ENCODE measurements around the gene SBNO2. TPM values are rescaled to one million over a fixed set of nuclear protein-coding genes. Genes with fewer than 3 reads are reported as not detected.

Gene SBNO2
- total and polyA plus RNA-seq, 8 donors, result 16.3 to 74.7 (median 42.7) TPM

GRCh38 chr19:1218751-1219567, 44.9 kb upstream of the SBNO2 start:
- intact Hi-C loops (cut with DNase I; ENCODE audit: low total_unique reads), result no loop called here
- no peak for DNase-seq
- WGBS, 5 donors, result 87 to 89% (median 88%) methylated on average over 31 to 37 of the region's 37 CpGs
- Histone ChIP-seq H3K36me3 (peaks cover 31 to 50% (median 50%) of the 10 kb centered on the region in 4 donors), H3K27me3 (no peaks in the 10 kb centered on the region), H3K9me3 (no peaks in the 10 kb centered on the region), H3K4me1 (peaks cover 52 to 85% (median 79%) of the 10 kb centered on the region in 4 donors), H3K4me3 (no peak overlapping the region), H3K27ac (peak overlapping the region in 4 of 5 donors; percentile 64 to 88 (median 68))
- TF ChIP-seq POLR2A (IDR thresholded peaks at IDR 0.05), result no peak
- TF ChIP-seq EP300 (IDR thresholded peaks at IDR 0.05), result no peak
- TF ChIP-seq CTCF (IDR thresholded peaks at IDR 0.05), result no peak
- TF ChIP-seq POLR2AphosphoS5 (IDR thresholded peaks at IDR 0.05), result no peak

GRCh38 chr19:1217366-1217765, 43.3 kb upstream of the SBNO2 start:
- WGBS, 5 donors, result 76 to 82% (median 80%) methylated on average over 10 to 15 of the region's 15 CpGs
- H3K4me3 ChIP-seq, result no peak overlapping the region
- no peak for TF ChIP-seq POLR2A (IDR thresholded peaks at IDR 0.05)
- TF ChIP-seq CTCF (IDR thresholded peaks at IDR 0.05), result no peak
- no peak for TF ChIP-seq EP300 (IDR thresholded peaks at IDR 0.05)
- no peak for TF ChIP-seq POLR2AphosphoS5 (IDR thresholded peaks at IDR 0.05)
- H3K27me3 ChIP-seq, result no peaks in the 10 kb centered on the region
- no peaks in the 10 kb centered on the region for H3K9me3 ChIP-seq
- peaks cover 56 to 88% (median 79%) of the 10 kb centered on the region in 4 donors for H3K4me1 ChIP-seq
- H3K36me3 ChIP-seq, result peaks cover 17 to 38% (median 35%) of the 10 kb centered on the region in 4 donors
- peak in 1 of 2 donors; percentile 62 for DNase-seq
- H3K27ac ChIP-seq, result peak overlapping the region in 4 of 5 donors; percentile 6 to 88 (median 66)
- intact Hi-C loops (cut with DNase I; ENCODE audit: low total_unique reads), result no loop called here

GRCh38 chr19:1216756-1217155, 42.7 kb upstream of the SBNO2 start:
- DNase-seq, result no peak
- intact Hi-C loops (cut with DNase I; ENCODE audit: low total_unique reads), result no loop called here
- H3K4me1 ChIP-seq, result peaks cover 54 to 90% (median 77%) of the 10 kb centered on the region in 4 donors

More at GRCh38 chr19:1216756-1217155, 42.7 kb upstream of the SBNO2 start:
- H3K27me3 ChIP-seq, result no peaks in the 10 kb centered on the region
- 74 to 84% (median 82%) methylated on average over 12 of the region's 12 CpGs for WGBS, 5 donors
- H3K36me3 ChIP-seq, result peaks cover 11 to 34% (median 31%) of the 10 kb centered on the region in 4 donors
- no peaks in the 10 kb centered on the region for H3K9me3 ChIP-seq
- H3K4me3 ChIP-seq, result no peak overlapping the region
- peak overlapping the region in 3 of 5 donors; percentile 6 to 88 (median 88) for H3K27ac ChIP-seq
- no peak for TF ChIP-seq POLR2AphosphoS5 (IDR thresholded peaks at IDR 0.05)
- TF ChIP-seq POLR2A (IDR thresholded peaks at IDR 0.05), result no peak
- no peak for TF ChIP-seq EP300 (IDR thresholded peaks at IDR 0.05)
- TF ChIP-seq CTCF (IDR thresholded peaks at IDR 0.05), result no peak

All from stomach (tissue), 9 donors.